CD4-positive, alpha-beta T cell treated with Interleukin-4 for 1 hour (primary cell): ENCODE data around the gene SMAD7.
"Not testable (repeated sequence)": the region's sequence is repeated elsewhere in the genome, so short reads cannot be mapped to it uniquely, and the experiment has no call there.

Experiments used
- DNase-seq, 2 donors: peaks; one replicate each; pipeline ENCODE4 v3.0.0-alpha.2; 2020 to 2022

Gene SMAD7

GRCh38 chr18:48875314-48875941 is 75.3 kb downstream of the SMAD7 start:
- DNase-seq: no peak

- DNase-seq: no peak
Measured at GRCh38 chr18:48874701-48875162, 76.0 kb downstream of the SMAD7 start.

- no peak for DNase-seq
Measured at GRCh38 chr18:48874233-48874632, 76.5 kb downstream of the SMAD7 start.

- no peak for DNase-seq
Measured at GRCh38 chr18:48872234-48873145, 78.3 kb downstream of the SMAD7 start.

- DNase-seq: no peak
Measured at GRCh38 chr18:48871391-48872166, 79.2 kb downstream of the SMAD7 start.

DNA sequence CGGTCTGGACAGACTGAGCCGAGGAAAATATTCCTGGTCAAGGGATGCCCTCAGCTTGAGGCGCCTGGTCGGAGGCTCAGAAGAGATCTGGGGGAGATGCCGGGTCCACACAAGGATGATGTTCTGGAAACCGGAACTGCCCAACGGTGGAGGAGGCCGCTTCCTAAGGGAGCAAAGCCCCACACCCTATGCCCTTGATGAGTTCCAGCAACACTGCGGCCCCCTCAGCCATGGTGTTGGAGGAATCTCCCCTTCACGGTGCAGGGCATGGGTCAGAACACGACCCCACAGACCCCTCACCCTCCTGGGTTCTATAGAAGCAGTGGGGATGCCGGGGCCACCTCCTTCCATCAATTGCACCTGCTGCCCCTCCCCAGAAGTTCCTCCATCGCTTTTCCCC is 79.8 kb downstream of the SMAD7 start:
- not testable (repeated sequence) for DNase-seq
